Activated T-cell treated with anti-CD3 and anti-CD28 coated beads for 48 hours (primary cell): ENCODE data around the gene DAB1.

Source experiments
- DNase-seq: peaks from one replicate; pipeline ENCODE4 v3.0.0-alpha.2; 2020; ENCODE audit warnings: low read depth

DAB1 gene

GRCh38 chr1:57020216-57020615, 403.6 kb downstream of the DAB1 start:
- no peak for DNase-seq

- DNase-seq: no peak
Measured at GRCh38 chr1:57019236-57019839, 404.5 kb downstream of the DAB1 start.

- DNase-seq: no peak
Measured at GRCh38 chr1:57018119-57018518, 405.7 kb downstream of the DAB1 start.

- DNase-seq: no peak
Measured at GRCh38 chr1:57017717-57018116, 406.1 kb downstream of the DAB1 start.

DNA sequence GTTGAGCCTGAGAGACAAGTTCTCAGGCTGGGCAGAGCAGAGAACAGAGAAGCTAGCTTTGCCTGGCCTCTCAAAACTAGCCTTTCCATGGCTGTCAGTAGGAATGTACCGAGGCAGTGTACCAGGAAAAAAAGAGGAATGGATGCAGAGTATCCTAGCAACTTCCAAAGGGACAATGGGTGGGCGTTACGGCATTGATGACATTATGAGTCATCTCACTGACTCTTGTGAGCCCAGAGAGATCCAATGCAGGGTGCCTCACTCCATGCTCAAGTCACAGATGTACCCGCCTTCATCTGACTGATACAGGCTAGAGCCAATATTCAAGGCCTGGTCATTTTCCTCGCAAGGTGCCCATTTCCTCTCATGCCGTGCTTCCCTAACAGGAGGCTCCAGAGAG, 406.7 kb downstream of the DAB1 start:
- no peak for DNase-seq

- DNase-seq: no peak
Measured at GRCh38 chr1:57015071-57015470, 408.8 kb downstream of the DAB1 start.

DNA sequence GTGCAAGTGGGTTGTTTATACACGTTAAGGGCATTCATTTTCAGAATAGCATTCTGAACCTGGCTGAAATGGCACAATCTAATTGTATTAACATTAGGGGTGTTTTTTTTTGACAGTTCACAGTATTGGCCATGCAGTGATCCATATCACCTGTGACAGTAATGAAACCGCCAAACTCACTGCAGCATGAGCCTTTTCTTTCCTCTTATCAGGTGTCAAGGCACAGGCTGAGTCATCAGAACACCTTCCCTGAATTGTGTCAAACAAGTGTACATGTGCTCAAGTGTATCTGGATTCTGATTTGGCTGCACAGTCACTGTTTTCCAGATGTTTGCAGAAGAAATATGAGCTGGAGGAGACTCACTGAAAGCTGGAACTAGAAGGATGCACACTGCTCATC, 410.3 kb downstream of the DAB1 start:
- no peak for DNase-seq

GRCh38 chr1:57012315-57012714, 411.5 kb downstream of the DAB1 start:
- DNase-seq: no peak

- DNase-seq: no peak
Measured at GRCh38 chr1:57010511-57010910, 413.3 kb downstream of the DAB1 start.

DNA sequence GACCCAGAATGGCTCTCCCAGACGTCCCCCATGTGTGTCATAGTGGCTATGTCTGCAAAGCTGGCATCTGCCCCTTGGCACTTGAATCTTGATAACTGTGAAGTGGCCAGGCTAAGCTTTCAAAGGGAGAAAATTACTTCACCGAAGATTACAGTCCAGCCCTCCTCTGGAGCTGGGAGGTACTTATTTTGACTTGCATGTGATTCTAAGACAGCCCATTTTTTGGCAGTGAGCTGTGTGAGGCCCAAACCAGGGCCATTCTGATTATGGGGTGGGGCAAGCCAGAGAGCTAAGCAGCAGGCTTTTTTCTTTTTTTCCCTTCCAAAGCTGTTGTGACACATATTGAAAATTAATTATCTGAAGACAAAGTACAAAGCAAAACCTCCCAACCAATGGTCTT, 415.9 kb downstream of the DAB1 start:
- DNase-seq: no peak

- DNase-seq: no peak
Measured at GRCh38 chr1:57007472-57007871, 416.4 kb downstream of the DAB1 start.

DNA sequence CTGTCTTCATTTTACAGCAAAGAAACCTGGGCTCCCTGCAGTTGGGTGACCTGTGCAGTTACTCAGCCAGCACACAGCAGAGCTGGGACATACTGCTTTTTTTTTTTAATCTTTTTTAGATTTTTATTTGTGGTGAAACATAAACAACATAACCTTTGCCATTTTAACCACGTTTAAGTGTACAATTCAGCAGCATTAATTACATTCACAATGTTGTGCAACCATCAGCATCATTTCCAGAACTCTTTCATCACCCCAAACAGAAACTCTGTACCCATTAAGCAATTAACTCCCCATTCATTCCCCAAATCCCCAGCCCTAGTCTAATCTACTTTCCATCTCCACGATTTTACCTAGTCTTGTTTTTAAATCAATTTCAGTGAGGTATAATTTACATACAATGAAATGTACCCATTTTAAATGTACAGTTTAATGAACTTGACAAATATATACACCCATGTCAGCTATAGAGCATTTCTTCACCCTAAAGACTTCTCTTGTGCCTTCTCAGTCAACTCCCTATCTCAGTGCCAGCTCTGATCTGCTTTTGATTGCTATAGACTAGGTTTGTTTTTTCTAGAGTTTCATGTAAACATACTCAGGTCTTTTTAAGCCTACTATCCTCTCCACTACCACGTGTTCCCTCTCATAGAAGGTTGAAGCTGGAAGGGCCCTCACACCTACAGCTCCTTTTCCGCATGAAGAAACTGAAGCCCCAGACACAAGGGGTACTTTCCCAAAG, 420.3 kb downstream of the DAB1 start:
- no peak for DNase-seq

- no peak for DNase-seq
Measured at GRCh38 chr1:56995414-56996100, 428.3 kb downstream of the DAB1 start.

DNA sequence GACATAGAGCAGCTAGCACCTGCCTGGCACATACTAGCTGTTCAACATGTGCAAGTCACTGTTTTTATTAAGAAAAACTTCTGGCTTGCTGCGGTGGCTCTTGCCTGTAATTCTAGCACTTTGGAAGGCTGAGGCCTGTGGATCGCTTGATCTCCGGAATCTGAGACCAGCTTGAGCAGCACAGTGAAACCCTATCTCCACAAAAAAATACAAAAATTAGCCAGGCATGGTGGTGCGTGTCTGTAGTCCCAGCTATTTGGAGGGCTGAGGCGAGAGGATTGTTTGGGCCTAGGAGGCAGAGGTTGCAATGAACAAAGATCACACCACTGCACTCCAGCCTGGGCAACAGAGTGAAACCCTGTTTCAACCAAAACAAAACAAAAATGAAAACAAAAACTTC, 430.4 kb downstream of the DAB1 start:
- no peak for DNase-seq

GRCh38 chr1:56992318-56993125, 431.3 kb downstream of the DAB1 start:
- no peak for DNase-seq

GRCh38 chr1:56991576-56991975, 432.3 kb downstream of the DAB1 start:
- no peak for DNase-seq

DNA sequence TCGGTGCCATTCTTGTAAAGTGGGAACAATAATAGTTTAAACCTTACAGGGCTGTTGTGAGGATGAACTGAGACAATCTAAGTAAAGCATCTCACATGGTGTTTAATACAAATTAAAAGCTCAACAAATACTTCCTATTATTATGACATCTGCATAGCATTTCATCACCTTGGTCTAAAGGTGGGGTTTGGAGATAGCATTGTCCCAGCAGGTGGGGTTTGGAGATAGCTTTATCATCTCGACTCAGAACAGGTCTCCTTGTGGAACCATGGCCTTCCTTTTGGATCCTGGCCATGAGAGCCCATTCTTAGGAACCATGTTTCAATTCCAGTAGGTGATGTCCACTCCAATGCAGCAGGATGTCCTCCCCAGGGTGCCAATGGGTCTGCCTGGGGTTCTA, 437.5 kb downstream of the DAB1 start:
- no peak for DNase-seq

DNA sequence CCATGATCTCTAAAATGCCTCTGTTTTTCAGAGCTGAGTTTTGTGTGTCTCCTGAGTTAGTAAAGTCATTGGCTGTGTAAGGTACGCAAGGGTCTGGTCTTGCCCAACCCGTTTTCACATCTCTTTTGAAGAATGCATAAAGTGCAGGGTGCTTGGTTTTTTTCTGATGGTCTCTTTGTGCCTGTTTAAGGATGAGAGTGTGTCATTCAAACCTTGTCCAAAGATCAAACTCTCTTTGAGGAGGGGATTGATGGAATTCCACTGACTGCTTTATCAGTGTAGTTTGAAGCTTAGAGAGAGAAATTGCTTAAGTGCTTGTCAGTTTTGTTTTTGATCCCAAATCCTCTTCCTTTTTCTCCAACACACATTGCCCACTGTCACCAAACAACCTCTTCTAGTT, 438.0 kb downstream of the DAB1 start:
- no peak for DNase-seq

GRCh38 chr1:56983484-56983883, 440.4 kb downstream of the DAB1 start:
- no peak for DNase-seq

DNA sequence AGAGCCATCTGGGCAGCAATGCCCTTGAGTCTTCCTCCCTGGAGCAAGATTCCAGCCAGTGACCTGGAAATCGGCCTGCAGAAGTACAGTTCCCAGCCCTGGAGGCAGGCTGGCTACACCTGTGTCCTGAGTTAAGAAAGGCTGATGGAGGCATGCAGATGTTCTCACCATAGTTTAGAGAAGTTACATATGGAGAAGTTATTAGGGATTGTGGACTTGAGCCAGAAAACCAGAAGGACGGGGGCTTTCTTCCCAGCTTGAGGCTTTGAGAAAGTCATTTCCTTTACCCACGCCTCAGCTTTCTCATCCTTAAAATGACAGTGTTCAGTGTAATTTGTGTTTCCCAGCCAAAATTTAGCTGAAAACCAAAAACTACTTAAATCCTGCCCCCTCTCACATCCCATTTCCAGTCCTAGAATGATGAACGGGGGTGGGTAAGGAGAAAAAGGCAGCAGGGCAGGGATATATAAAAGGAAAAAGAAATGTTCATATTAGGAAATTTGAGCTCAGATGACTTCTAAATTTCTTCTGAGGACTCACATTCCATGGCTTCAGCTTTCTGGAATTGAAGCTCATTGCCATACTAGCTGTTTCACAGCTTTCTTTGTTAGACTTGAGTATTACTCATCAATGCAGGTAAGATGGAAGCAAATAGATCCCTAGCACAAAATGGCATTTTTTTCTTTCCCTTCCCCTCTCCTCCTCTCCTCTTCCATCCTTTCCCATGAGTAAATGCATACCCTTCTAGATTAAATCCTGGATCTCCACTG, 443.7 kb downstream of the DAB1 start:
- DNase-seq: no peak

- DNase-seq: no peak
Measured at GRCh38 chr1:56978819-56979218, 445.0 kb downstream of the DAB1 start.

GRCh38 chr1:56977910-56978309, 445.9 kb downstream of the DAB1 start:
- no peak for DNase-seq
